ENCODE data around the gene CAMK2N1. TPM values are rescaled to one million over a fixed set of nuclear protein-coding genes. Genes with fewer than 3 reads are reported as not detected.

Gene CAMK2N1
- total RNA-seq, 1 experiment from 2014 or later = 4.4 TPM

DNA sequence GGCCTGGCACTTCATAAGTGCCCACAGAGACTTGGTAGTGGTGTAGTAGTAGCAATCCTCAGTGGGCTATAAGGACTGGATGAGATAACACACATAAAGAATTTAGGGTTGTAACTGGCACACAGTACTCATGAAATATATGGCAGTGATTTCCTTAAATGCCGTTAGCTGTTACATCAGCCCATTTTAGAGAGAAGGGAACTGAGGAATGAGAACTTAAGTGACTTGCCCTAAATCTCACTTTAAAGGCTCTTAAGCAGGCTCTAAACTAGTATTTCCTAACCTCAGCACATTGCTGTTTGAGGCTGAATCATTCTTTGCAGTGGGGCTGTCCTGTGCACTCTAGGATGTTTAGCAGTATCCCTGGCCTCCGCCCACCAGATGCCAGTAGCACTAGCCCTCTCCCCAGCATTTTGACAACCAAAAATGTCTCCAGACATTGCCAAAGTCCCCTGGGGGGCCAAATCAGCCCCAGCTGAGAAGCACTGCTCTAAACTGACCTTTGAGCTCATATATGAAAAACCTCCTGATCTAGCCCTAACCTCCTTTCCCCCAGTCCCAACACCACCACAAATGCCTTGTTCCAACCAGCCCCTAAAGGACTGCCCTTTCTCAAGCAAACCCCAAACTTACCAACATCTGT, 11.6 kb downstream of the CAMK2N1 start:
- ATAC-seq = no peak
- no TSS peak for BruUV-seq (replicated peaks)
- Histone ChIP-seq H3K9me3 (ENCODE audit: control insufficient read depth, insufficient read depth, low read depth, low read length) (no peaks in the 10 kb centered on the region), H3K4me1 (ENCODE audit: control insufficient read depth, insufficient read depth, low read length) (peaks cover 17% of the 10 kb centered on the region), H3K27me3 (ENCODE audit: control insufficient read depth, insufficient read depth, low read length) (peaks cover 2% of the 10 kb centered on the region; the same call in 1 of the 2 replicates), H3K36me3 (ENCODE audit: control insufficient read depth, insufficient read depth, low read length) (no peaks in the 10 kb centered on the region), H3K4me3 (ENCODE audit: low read depth in 2 of 2, low read length in 2 of 2) (no peak overlapping the region), H3K27ac (ENCODE audit: low read length) (no peak overlapping the region)
- in situ Hi-C loops (cut with HindIII; ENCODE audit: low pct_unique_long_range_greater_than_20kb, low sequenced_read_pairs) = no loop called here
- intact Hi-C loops (cut with micrococcal nuclease; ENCODE audit: unreplicated experiment) = no loop called here
- TF ChIP-seq POLR2AphosphoS5 (IDR thresholded peaks at IDR 0.05; ENCODE audit: low read depth, low read length) = no peak
- TF ChIP-seq, protein P1, sequence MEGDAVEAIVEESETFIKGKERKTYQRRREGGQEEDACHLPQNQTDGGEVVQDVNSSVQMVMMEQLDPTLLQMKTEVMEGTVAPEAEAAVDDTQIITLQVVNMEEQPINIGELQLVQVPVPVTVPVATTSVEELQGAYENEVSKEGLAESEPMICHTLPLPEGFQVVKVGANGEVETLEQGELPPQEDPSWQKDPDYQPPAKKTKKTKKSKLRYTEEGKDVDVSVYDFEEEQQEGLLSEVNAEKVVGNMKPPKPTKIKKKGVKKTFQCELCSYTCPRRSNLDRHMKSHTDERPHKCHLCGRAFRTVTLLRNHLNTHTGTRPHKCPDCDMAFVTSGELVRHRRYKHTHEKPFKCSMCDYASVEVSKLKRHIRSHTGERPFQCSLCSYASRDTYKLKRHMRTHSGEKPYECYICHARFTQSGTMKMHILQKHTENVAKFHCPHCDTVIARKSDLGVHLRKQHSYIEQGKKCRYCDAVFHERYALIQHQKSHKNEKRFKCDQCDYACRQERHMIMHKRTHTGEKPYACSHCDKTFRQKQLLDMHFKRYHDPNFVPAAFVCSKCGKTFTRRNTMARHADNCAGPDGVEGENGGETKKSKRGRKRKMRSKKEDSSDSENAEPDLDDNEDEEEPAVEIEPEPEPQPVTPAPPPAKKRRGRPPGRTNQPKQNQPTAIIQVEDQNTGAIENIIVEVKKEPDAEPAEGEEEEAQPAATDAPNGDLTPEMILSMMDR (IDR thresholded peaks at IDR 0.05) = no peak
- TF ChIP-seq, protein P2, sequence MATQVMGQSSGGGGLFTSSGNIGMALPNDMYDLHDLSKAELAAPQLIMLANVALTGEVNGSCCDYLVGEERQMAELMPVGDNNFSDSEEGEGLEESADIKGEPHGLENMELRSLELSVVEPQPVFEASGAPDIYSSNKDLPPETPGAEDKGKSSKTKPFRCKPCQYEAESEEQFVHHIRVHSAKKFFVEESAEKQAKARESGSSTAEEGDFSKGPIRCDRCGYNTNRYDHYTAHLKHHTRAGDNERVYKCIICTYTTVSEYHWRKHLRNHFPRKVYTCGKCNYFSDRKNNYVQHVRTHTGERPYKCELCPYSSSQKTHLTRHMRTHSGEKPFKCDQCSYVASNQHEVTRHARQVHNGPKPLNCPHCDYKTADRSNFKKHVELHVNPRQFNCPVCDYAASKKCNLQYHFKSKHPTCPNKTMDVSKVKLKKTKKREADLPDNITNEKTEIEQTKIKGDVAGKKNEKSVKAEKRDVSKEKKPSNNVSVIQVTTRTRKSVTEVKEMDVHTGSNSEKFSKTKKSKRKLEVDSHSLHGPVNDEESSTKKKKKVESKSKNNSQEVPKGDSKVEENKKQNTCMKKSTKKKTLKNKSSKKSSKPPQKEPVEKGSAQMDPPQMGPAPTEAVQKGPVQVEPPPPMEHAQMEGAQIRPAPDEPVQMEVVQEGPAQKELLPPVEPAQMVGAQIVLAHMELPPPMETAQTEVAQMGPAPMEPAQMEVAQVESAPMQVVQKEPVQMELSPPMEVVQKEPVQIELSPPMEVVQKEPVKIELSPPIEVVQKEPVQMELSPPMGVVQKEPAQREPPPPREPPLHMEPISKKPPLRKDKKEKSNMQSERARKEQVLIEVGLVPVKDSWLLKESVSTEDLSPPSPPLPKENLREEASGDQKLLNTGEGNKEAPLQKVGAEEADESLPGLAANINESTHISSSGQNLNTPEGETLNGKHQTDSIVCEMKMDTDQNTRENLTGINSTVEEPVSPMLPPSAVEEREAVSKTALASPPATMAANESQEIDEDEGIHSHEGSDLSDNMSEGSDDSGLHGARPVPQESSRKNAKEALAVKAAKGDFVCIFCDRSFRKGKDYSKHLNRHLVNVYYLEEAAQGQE (IDR thresholded peaks at IDR 0.05; ENCODE audit: insufficient read depth in 1 of 2, low read depth in 2 of 2, low read length in 1 of 2) = no peak
- POLR2A ChIA-PET = no interaction called here
- CTCF ChIA-PET = interaction anchor here (1.6 kb wide), 1 partner anchor 9 kb away, joined by 3 read pairs; no protein-coding TSS in a partner anchor
- no peak for DNase-seq (ENCODE audit: low read depth, low spot score)

DNA sequence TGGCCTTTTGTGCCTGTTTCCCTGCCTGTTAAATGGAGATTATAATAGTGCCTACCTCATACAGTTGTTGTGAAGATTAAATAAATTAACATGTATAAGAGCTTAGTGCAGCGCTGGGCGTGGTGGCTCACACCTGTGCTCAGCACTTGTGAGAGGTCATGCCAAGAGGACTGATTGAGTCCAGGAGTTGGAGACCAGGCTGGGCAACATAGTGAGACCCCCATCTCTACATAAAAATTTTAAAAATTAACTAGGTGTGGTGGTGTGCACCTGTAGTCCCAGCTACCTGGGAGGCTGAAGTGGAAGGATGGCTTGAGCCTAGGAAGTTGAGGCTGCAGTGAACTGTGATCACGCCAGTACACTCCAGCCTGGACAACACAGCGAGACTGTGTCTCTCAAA, 12.1 kb downstream of the CAMK2N1 start:
- POLR2A ChIA-PET = no interaction called here
- H3K27ac ChIP-seq (ENCODE audit: low read length) = no peak overlapping the region
- ATAC-seq = no peak

More for the DNA sequence above, 12.1 kb downstream of the CAMK2N1 start:
- no peak for TF ChIP-seq SIN3A (IDR thresholded peaks at IDR 0.05; ENCODE audit: borderline replicate concordance, insufficient read depth, low read depth, low read length)
- TF ChIP-seq, protein P2 (IDR thresholded peaks at IDR 0.05; ENCODE audit: insufficient read depth in 1 of 2, low read depth in 2 of 2, low read length in 1 of 2) = no peak
- TF ChIP-seq, protein P1 (IDR thresholded peaks at IDR 0.05) = no peak
- TF ChIP-seq POLR2AphosphoS5 (IDR thresholded peaks at IDR 0.05; ENCODE audit: low read depth, low read length) = no peak
- no peak for TF ChIP-seq TCF7L2 (IDR thresholded peaks at IDR 0.05; ENCODE audit: low read depth, low read length)
- no peak overlapping the region for H3K4me3 ChIP-seq (ENCODE audit: low read depth in 2 of 2, low read length in 2 of 2)
- CTCF ChIA-PET = interaction anchor here (1.6 kb wide), 1 partner anchor 9 kb away, joined by 3 read pairs; no protein-coding TSS in a partner anchor
- in situ Hi-C loops (cut with HindIII; ENCODE audit: low pct_unique_long_range_greater_than_20kb, low sequenced_read_pairs) (no loop called here), intact Hi-C loops (cut with micrococcal nuclease; ENCODE audit: unreplicated experiment) (no loop called here)
- H3K9me3 ChIP-seq (ENCODE audit: control insufficient read depth, insufficient read depth, low read depth, low read length) = no peaks in the 10 kb centered on the region
- BruUV-seq (replicated peaks) = no TSS peak
- no peak for DNase-seq (ENCODE audit: low read depth, low spot score)
- H3K4me1 ChIP-seq (ENCODE audit: control insufficient read depth, insufficient read depth, low read length) = peaks cover 17% of the 10 kb centered on the region
- H3K36me3 ChIP-seq (ENCODE audit: control insufficient read depth, insufficient read depth, low read length) = no peaks in the 10 kb centered on the region
- H3K27me3 ChIP-seq (ENCODE audit: control insufficient read depth, insufficient read depth, low read length) = peaks cover 2% of the 10 kb centered on the region; the same call in 1 of the 2 replicates

Data from Panc1 (cell line).